WI38 (cell line): ENCODE data around the gene CENPE.

ENCODE experiments used
- H3K4me3 ChIP-seq: 2 replicates; pipeline ENCODE4 v1.5.1; 2011; ENCODE audit warnings: low read depth, mild to moderate bottlenecking, control low read depth, low read length
- CTCF ChIP-seq: IDR thresholded peaks from 2 replicates; pipeline ENCODE4 v1.5.1; 2012; ENCODE audit warnings: low read depth, mild to moderate bottlenecking, control low read depth, low read length

The CENPE gene

GRCh38 chr4:103126126-103126525 lies 72.0 kb downstream of the CENPE start:
- no peak for TF ChIP-seq CTCF

DNA sequence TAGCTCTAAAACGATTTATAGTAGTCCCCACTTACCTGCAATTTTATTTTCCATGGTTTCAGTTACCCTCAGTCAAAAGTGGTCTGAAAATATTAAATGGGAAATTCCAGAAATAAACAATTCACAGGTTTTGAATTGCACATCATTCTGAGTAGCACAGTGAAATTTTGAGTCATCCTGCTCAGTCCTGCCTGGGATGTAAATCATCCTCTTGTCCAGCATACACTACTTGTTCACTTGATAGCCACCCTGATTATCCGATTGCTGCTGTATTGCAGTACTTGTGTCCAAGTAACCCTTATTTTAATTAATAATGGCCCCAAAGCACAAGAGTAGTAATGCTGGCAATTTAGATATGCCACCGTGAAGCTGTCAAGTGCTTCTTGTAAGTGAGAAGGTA lies 75.0 kb downstream of the CENPE start:
- no peak for TF ChIP-seq CTCF
- H3K4me3 ChIP-seq = no peak overlapping the region

More at GRCh38 chr4:103126126-103126525, 72.0 kb downstream of the CENPE start:
- H3K4me3 ChIP-seq = no peak overlapping the region

DNA sequence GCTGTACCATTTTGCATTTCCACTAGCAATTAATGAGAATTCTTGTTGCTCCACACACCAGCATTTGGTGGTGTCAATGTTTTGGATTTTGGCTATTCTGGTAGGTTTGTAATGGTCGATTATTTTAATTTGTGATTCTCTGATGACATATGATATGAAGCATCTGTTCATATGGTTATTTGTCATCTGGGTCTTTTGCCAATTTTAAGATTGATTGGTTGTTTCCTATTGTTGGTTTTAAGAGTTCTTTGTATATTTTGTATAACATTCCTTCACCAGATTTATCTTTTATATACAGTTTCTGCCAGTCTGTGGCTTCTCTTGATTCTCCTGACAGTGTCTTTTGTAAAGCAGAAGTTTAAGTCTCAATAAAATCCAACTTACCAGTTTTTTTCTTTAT lies 80.0 kb downstream of the CENPE start:
- no peak for TF ChIP-seq CTCF

GRCh38 chr4:103111598-103111997 lies 86.5 kb downstream of the CENPE start:
- no peak for TF ChIP-seq CTCF
- H3K4me3 ChIP-seq = no peak overlapping the region

More for the DNA sequence above, 80.0 kb downstream of the CENPE start:
- H3K4me3 ChIP-seq = no peak overlapping the region

GRCh38 chr4:103108542-103108941 lies 89.6 kb downstream of the CENPE start:
- TF ChIP-seq CTCF = no peak
- no peak overlapping the region for H3K4me3 ChIP-seq

DNA sequence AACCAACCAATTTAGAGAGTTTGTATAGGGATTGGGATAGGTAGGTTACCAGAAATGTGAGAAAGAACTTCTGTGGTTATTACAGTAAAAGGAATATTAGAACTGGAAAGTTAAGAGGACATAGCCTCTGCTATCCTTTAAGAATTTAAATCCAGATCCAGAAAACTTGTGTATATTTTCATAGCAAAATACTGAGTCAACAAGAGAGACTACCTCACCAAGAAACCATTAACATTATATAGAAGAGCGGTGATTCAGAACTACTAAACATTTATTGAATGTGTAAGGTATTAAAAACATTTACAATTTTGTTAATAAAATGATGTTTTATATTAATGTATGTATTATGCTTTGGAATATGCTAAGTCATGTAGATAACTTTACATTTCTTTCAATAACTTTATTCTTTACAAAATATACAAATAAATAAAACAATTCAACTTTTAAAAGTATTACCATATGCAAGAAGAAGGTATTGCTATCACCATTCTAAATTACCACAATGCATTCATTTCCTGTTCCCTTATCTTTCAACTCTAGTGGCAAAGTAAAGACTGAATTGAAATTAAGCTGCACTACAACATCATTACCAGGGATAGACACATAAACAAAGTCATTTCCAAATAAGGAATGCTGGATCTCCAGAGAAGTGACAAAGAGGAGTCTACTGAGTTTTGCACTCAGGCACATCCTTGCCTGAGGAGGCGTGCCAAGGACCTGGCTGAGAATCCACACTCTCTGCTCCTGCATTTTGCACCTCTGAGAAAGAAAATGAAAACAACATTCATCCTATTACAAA lies 92.4 kb downstream of the CENPE start:
- no peak overlapping the region for H3K4me3 ChIP-seq
- TF ChIP-seq CTCF = no peak

GRCh38 chr4:103104886-103105285 lies 93.3 kb downstream of the CENPE start:
- no peak overlapping the region for H3K4me3 ChIP-seq

More at GRCh38 chr4:103104886-103105285, 93.3 kb downstream of the CENPE start:
- TF ChIP-seq CTCF = no peak
